Bronchial epithelial cell (primary cell): ENCODE measurements around the gene CCDC34. TPM values are rescaled to one million over a fixed set of nuclear protein-coding genes. Genes with fewer than 3 reads are reported as not detected.

Source experiments
- DNase-seq: peaks from one replicate; pipeline ENCODE4 v3.0.0-alpha.2; 2010; ENCODE audit warnings: low read depth
- FAIRE-seq: peaks from 2 replicates; lab custom pipeline; 2011; peaks lifted over from hg19 to GRCh38; lab: Jason Lieb, UNC
- H3K27me3 ChIP-seq: 2 replicates; pipeline ENCODE4 v1.5.1; 2011; ENCODE audit warnings: low read length; ENCODE audit not compliant: control insufficient read depth, insufficient read depth
- H3K36me3 ChIP-seq: 2 replicates; pipeline ENCODE4 v1.5.1; 2011; ENCODE audit warnings: low read length; ENCODE audit not compliant: control insufficient read depth, insufficient read depth
- H3K4me3 ChIP-seq: 2 replicates; pipeline ENCODE4 v1.5.1; 2011; ENCODE audit warnings: mild to moderate bottlenecking, low read depth, low read length, control low read depth
- CTCF ChIP-seq: IDR thresholded peaks from 2 replicates; pipeline ENCODE4 v1.5.1; 2011; ENCODE audit warnings: mild to moderate bottlenecking, moderate library complexity, low read length, control low read depth, inconsistent platforms; ENCODE audit not compliant: insufficient read depth, severe bottlenecking
- total RNA-seq: library from RNA; depleted of rRNA; stranded (reverse); fragments of >200 nt; gene quantifications from 2 replicates; pipeline ENCODE4 v1.2.1, GENCODE V29; 2014

Gene CCDC34
- total RNA-seq, 1 donor from 2014 or later = 1.3 TPM

GRCh38 chr11:27409049-27409448, 46.0 kb upstream of the CCDC34 start:
- H3K4me3 ChIP-seq = no peak overlapping the region
- no peaks in the 10 kb centered on the region for H3K36me3 ChIP-seq
- H3K27me3 ChIP-seq = no peaks in the 10 kb centered on the region
- DNase-seq (no peak), FAIRE-seq (no peak)
- no peak for TF ChIP-seq CTCF

GRCh38 chr11:27408246-27408800, 45.3 kb upstream of the CCDC34 start:
- Histone ChIP-seq H3K36me3 (no peaks in the 10 kb centered on the region), H3K4me3 (no peak overlapping the region), H3K27me3 (no peaks in the 10 kb centered on the region)
- FAIRE-seq = no peak
- TF ChIP-seq CTCF = no peak
- DNase-seq = no peak

GRCh38 chr11:27406498-27407354, 43.7 kb upstream of the CCDC34 start:
- Histone ChIP-seq H3K4me3 (no peak overlapping the region), H3K36me3 (no peaks in the 10 kb centered on the region), H3K27me3 (no peaks in the 10 kb centered on the region)
- DNase-seq (no peak), FAIRE-seq (no peak)
- TF ChIP-seq CTCF = no peak

GRCh38 chr11:27405134-27405533, 42.1 kb upstream of the CCDC34 start:
- no peak for DNase-seq
- Histone ChIP-seq H3K27me3 (no peaks in the 10 kb centered on the region), H3K4me3 (no peak overlapping the region), H3K36me3 (no peaks in the 10 kb centered on the region)
- TF ChIP-seq CTCF = no peak
- no peak for FAIRE-seq

GRCh38 chr11:27404427-27404826, 41.4 kb upstream of the CCDC34 start:
- DNase-seq (no peak), FAIRE-seq (no peak)
- no peaks in the 10 kb centered on the region for H3K36me3 ChIP-seq
- H3K27me3 ChIP-seq = no peaks in the 10 kb centered on the region
- H3K4me3 ChIP-seq = no peak overlapping the region
- TF ChIP-seq CTCF = no peak
